ENCODE results near the gene GPX4.
"Not testable (repeated sequence)": the region's sequence is repeated elsewhere in the genome, so short reads cannot be mapped to it uniquely, and the experiment has no call there.

Gene GPX4

DNA sequence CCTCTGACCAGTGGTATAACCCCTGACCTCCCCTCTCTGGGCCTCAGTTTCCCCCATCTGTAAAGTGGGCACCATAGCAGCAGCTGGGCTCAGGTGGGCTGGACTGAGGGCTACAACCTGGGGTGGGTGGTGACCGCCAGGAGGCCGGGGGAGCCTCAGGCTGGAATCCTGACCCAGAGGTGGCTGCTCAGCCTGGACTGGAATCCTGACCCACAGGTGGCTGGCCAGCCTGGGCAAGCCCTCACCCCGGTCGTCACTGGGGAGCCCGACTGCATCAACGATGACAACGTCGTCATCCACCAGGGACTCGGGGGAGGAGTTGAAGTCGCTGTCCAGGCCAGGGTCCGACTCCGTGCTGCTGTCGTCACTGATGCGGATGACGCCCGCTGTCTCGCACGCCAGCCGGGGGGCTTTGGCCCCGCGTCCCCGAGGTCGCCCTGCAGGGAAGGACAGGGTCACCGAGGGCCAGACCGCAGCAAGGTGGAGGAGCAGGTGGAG, 10.2 kb downstream of the GPX4 start:
- no peak for DNase-seq (ENCODE audit: low spot score)

DNA sequence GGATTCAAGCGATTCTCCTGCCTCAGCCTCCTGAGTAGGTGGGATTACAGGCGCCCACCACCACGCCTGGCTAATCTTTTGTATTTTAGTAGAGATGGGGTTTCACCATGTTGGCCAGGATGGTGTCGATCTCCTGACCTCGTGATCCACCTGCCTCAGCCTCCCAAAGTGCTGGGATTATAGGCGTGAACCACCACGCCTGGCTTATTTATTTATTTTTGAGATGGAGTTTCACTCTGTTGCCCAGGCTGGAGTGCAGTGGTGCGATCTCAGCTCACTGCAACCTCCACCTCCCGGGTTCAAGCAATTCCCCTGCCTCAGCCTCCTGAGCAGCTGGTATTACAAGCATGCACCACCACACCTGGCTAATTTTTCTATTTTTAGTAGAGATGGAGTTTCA, 10.9 kb downstream of the GPX4 start:
- DNase-seq (ENCODE audit: low spot score): not testable (repeated sequence)

DNA sequence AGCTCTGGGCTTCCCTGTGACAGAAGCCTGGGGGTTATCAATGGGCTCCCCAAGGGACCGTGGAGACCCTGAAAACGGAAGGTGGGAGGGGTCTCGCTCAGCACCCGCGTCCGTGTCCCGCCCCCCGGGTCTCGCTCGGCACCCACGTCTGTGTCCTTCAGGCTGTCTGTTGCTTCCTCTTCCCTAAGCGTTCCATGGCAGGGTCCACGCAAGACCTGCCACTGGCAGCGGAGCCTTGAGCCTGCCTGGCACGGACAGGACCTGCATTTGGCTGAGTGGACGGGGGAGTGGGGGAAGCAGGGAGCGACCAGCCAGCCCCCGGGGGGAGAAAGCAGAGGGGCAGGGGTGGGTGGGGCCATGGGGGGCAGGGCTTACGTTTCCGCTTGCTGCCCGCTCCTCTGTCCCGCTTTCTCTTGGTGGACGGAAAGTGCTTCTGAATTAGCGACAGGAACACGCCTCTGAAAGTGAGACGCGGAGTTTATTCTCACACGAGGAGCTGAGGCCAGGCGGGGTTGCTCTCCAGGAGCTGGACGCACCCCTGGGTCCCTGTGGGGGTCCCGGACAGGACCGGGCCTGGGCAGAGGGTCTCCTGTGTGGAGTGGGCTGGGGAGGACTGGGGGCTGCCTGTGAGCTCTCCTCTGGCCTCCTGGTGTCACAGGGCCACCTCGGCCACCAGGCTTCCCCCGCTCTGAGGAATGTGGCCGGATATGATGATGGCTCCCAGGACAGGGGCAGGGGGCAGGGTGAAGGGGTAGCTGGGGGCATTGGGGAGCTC, 12.0 kb downstream of the GPX4 start:
- no peak for DNase-seq (ENCODE audit: low spot score)

DNA sequence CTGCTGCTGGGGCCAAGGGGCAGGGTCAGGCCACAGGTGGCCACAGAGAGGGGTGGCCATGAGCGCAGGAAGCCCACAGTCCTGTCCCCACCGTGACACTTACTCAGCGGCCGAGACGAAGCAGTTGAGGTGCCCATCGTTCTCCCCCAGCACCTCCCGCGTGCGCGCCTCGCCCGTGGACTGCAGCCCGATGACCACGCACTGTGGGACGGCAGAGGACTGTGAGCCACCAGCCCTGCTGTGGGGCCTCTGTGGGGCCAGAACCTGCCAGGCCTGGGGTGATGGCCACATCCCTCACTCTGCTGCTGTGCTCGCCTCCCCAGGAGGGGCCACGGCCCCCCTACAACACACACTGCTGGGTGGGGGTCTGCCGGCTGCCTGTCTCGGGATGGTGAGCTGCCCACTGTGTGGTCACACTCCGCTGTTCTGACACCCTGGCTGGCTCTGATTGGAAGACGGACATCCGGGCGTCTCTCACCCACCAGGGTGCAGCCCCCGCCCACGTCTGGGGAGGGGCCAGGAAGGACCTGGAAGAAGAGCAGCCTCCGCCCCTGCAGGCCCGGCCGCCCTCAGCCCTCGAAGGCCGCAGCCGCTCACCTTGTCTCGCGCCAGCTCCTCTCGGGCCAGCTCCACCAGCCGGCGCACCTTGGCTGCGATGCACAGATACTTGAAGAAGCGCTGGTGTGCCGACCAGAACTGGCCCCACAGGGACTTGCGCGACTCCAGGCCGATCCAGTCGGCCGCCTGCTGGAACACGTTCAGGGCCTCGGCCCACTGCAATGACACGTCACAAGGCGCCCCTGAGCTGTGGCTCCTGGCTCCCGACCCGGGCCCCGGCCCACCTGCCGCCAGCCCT, 13.2 kb downstream of the GPX4 start:
- no peak for DNase-seq (ENCODE audit: low spot score)

DNA sequence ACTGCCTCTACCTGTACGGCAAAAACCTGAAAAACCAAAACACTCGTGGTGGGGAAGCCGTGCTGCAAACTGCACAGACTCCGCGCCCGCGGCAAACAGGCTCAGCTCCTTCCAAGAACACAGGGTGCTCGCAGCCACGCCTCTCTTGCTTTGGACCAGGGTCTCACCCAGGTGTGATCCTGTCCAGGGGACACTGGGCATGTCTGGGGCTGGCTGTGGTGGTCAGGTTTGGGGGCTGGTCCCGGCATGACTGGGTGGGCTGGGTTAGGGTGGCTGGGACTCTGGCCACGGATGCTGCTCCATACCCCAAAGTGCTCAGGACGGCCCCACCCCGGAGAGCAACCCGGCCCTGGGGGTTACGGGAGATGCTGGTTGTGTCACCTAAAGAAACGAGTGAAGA, 13.9 kb downstream of the GPX4 start:
- DNase-seq (ENCODE audit: low spot score): no peak

DNA sequence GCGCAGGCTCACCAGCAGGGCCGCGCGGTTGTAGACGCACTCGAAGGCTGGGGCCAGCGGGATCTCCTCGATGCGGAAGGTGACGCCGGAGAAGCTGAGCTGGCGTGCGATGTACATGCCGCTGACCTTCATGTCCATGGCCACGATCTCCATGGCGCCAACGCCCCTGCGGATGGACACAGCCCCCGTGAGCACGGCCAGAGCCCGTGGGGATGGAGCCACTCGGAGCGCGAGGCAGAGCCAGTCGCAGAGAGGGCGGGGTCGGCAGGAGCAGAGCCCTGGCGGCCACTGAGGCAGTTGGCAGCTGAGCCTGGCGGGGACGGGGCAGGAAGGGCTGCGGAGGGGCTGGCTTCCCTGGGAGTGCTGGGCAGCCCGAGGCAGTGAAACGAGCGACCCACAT, 15.2 kb downstream of the GPX4 start:
- DNase-seq (ENCODE audit: low spot score): no peak

DNA sequence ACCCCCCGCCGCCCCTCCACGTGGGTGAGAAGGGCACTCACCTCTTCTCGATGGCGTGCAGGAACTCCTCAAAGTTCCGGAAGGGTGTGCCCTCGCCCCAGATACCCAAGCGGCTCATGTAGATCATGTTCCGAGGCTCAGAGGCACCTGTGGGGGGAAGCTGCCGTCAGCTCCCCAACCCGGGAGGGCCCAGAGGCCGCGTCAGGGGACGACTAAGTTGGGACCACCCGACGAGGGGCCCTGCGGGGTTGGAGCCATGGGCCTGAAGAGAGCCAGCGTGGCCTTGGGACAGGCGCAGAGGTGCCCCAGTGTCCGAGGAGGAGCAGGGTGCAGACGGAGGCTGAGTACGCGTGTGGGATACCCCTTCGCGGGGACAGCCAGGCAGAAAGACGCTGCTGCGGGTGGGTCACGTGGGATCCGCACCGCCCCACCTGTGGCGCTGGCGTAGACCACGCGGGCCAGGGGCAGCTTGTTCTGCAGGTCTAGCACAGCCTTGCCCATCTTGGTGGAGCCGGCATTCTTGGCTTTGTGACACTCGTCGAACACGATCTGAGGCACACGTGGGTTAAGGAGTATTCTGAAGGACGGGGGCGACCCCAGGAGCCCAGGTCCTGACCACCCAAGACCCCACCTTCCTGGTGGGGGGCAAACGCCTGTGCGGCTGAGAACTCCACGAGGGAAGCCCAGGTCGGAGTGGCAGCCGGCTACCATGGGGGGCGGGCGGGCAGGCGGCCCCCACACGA, 15.9 kb downstream of the GPX4 start:
- DNase-seq (ENCODE audit: low spot score): no peak

DNA sequence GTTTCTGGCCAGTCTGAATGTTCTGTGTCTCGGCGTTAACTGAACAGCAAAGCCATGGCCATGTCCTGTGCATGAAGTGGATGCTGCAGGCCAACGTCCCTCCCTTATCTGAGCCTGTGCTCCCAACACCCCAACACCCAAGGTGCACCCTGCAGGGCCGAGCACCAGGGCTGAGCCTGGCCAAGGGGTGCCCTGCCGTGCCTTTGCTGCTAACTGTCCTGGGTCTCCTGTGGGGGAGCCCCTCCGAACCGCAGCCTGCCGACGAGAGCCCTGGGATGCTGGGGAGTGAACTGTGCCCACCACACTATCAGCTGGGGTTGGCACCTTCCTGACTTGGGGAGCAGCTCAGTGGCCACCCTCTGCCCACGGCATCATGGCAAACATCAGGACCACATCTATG, 17.6 kb downstream of the GPX4 start:
- no peak for DNase-seq (ENCODE audit: low spot score)

DNA sequence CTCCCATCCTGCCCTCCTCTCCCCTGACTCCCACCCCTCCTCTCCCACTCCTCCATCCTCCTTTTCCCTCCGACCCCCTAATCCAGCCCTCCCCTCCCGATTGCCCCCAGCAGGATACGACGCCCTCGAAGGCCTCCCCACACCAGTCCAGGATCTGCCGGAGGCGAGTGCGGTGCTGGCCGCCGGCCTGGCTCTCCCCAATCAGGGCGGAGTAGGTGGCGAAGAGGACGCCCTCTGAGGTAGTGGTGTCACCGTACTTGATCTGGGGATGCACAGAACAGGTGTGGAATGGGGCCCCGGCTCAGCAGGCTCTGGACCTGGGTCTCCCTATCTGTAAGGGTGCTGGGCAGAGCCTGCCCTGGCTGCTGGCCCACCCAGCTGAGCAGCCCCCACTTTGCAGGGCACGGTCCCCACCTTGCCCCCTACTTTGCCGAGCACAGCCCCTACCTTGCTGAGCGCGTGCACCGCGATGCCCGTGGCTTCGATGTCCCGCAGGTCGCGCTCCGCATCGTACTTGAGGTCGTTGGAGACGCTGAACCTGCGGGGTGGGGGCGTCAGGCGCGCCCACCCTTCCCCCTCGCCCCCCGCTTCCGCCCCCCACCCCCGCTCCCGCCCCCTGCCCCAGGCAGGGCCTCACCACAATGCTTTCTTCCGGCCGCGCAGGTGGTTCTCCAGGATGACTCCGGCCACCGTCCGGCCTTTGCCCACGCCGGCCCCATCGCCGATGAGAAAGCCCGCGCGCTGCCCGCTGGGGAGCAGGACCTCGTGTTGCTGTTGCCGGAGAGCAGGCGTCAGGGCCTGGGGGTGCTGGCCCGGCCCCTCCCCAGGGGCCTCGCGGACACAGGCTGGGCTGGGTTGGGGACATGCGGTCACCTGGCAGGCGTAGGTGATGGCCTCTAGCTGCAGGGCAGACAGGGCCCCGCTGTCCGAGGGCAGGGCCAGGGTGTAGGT, 18.5 kb downstream of the GPX4 start:
- no peak for DNase-seq (ENCODE audit: low spot score)

DNA sequence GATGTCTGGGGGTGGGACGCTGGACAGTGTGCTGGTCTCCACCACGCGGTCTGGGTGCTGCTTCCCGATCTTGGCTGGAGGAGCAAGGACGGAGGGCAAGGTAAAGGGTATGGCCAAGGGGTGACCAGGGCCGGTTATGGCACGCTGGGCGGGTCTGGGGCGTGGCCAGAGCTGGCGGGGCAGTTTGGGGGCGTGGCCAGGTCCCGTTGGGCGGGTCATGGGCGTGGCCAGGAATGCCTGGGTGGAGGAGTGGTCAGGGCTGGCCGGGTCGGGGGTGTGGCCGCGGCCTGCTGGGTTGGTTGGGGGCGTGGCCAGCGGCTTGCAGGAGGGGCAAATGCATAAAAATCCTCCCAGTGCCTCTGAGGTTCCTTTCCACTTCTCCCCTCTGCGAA, 19.2 kb downstream of the GPX4 start:
- DNase-seq (ENCODE audit: low spot score): peak; percentile 74

DNA sequence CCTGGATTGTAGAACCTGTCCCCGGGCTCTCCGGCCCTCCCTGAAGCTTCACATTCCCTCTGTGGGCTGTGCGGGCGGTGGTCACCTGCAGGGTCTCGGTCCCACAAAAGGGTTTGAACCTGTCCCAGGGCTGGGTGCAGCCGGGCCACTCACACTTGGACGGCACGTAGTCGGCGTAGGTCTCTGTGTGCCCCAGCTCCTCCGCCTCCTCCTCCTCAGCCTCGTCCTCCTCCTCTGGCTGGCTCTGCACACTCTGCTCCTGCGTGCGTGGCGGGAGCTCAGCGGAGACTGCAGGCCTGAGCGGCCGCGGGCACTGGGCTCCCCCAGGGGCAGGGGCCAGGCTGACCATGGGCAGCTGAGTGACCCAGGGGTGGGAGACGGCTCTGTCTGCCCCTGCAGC, 19.6 kb downstream of the GPX4 start:
- no peak for DNase-seq (ENCODE audit: low spot score)

DNA sequence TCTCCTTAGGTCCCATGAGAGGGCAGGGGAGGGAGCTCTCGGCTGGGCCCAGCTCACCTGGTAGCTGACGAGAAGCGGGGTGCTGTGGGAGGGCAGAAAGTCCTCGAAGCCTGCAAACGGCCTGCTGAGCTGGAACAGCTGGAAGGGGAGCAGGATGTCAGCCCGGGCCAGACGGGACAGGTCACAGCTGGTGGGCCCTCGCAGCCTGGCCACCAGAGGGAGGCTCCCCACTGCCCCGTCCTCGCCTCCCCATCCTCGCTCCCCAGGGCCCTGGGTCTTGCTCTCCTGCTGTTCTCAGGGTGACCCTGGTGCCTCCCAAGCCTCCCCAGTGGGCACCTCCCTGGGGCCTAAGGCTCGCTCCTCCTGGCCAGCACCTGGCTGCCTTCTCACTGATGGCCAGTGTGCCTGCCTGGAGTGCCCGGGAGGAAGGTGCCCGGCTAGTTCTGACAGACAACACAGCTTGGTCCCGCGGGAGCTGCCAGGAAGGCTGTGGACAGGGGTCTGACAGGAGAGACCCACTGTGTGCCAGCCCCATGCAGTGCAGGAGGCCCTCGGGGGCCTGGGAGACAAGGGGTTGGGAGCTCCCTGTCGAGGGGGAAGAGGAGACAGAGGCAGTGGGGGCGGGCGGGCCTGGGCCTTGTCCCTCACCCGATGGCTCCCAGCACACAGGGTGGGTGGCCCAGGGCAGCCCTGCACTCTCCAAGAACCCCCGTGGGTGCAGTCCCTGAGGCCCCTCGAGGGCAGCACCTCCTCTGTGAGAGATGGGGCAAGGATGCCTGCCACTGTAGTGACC, 20.3 kb downstream of the GPX4 start:
- no peak for DNase-seq (ENCODE audit: low spot score)

DNA sequence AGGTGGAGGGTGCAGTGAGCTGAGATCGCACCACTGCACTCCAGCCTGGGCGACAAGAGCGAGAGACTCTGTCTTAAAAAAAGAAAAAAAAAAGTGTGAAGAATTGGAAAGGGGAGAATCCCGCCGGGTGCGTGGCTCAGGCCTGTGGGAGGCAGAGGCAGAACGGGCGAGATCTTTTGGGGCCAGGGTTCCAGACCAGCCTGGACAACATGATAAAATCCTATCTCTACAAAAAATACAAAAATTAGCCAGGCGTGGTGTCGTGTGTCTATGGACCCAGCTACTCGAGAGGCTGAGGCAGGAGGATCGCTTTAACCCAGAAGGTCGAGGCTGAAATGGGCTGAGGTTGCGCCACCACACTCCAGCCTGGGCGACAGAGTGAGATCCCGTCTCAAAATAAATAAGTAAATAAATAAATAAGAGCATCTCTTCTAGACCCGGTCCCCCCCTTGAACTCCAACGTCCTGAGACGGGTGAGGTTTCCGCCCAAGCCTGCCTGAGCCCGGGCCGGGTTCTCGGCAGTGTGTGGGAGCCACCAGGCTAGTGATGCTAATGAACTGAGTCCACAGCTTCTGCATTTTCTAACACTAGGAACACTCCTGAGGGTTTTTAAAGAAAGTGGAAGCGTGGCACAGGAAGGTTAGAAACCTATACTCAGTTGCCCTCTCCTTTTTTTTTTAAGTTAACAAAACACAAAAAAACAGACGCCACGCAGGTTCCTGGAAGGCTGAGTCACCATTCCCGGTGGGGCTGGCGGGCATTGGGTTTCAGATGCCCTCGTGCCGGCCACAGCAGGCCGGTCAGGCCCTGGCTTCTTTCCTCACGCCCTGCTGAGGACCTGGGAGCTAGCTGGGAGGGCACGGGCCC, 22.0 kb downstream of the GPX4 start:
- DNase-seq (ENCODE audit: low spot score): no peak

DNA sequence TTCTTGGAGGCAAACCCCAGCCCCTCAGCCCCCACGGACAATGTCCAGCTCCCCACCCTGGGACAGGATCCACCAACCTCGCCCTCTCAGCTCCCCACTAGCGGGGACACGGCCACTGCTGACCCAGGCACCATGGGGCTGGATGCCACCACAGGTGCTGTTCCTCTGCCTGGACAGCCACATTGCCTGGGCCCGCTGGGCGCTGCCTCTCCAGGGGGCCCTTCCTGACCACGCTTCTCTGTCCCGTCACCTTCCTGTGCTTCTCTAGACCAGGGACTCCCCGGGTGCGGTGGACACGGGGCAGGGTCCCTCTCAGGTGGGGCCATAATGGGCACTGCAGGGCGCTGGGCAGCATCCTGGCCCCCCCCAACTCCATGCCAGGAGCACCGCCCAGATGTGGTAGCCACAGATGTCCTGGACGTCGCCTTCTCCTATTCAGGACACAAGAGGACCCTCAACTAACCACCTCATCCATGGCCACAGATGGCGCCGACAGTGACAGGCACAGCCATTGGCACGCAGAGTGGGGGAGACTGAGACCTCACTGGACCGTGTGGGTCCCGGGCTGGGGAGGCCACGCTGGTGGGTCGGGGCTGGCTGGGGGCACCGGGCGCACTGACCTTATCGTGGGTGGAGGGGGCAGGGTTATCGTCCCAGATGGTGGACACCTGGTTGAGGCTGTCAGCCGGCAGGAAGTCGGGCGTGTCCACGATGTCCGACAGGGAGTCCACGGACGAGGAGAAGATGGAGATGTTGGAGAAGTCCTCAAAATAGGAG, 23.4 kb downstream of the GPX4 start:
- DNase-seq (ENCODE audit: low spot score): no peak

DNA sequence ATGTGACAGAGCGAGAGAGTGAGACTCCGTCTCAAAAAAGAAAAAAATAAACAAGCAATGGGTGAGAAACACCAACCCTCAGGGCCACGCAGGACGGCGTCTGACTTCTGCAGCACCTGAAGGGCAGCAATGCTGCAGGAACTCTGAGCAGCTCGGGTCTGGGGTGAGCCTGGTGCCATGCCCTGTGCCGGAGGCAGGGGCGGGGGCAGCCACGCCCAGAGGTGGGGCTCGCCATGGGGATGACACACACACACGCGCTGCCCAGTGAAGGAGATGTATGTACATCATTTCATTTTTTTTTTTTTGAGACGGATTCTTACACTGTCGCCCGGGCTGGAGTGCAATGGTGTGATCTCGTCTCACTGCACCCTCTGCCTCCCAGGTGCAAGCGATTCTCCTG, 24.3 kb downstream of the GPX4 start:
- DNase-seq (ENCODE audit: low spot score): no peak

DNA sequence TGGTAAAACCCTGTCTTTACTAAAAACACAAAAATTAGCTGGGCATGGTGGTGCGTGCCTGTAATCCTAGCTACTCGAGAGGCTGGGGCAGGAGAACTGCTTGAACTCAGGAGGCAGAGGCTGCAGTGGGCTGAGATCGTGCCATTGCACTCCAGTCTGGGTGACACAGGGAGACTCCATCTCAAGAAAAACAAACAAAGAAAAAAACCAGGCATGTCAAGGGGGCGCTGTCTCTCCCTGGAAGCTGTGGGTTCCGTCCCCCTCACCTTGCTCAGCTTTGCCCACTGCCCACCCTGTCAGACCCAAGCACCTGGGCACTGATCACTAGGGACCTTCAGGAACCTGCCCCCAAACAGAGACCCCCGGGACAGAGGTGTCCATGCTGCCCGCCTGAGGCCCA, 25.3 kb downstream of the GPX4 start:
- not testable (repeated sequence) for DNase-seq (ENCODE audit: low spot score)

DNA sequence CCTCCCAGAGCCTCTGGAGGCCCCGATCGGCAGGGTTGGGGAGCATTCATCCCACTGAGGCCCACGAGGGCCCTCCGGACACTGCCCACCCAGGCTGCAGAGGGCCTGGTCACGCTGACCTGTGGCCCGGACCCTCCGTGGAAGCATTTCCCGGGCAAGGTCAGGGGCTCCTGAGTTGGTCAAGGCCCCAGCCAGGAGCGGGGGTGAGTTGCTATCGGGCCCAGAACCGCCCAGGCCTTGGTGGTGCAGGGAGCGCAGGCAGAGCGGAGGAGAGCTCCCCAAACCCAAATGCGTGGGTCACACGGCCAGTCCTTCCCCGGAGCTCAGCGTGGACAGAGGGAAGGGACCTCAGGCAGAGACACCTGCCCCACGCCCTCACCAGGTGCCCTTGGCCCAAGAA, 25.7 kb downstream of the GPX4 start:
- DNase-seq (ENCODE audit: low spot score): no peak

DNA sequence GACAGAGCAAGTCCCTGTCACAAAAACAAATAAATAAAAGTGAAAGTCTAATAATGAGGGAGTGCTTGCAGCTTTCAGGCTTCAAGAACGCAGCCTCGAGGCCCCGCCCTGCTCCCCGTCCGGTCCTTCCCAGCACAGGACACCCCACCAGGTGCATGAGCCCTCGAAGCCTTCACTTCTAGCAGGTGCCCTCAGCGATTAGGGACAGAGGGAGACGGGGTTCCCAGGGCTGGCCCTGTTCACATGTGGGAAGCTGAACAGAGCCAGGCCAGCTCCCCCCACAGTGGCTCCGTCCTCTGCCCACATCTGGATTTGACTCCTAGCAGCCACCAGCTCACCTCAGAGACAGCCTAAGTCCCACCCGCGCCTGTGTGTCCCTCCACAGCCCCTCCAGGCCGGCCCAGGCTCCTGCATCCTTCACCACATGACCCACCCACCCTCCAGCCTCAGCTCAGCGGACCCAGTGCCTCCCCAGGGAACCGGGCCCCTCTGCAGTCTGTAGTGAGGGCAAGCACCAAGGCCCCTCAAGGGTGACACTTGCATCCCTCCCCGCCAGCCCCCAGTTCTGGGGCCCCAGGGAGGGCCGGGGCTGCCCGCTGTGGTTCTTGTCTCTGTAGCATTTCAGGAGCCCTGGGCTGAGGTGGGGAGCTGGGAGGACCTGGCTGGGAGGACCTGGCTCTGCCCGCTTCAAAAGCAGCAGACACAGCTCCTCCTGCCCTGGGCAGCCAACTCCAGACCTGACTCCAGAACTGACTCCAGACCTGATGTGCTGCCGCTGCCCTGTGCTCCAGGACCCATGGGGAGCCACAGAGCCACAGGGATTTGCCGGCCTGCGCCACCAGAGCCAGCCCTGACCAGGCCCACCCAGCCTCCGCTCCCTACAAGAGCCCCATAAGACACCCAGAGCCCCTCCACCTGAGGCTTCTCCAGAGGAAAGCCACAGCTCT, 27.2 kb downstream of the GPX4 start:
- peak; percentile 49 for DNase-seq (ENCODE audit: low spot score)
